ENCODE results near the gene GOLGA1. TPM values are rescaled to one million over a fixed set of nuclear protein-coding genes. Genes with fewer than 3 reads are reported as not detected.

GOLGA1 gene
- polyA plus RNA-seq, 1 of the 3 experiments (the other 2 are of a cell fraction) = 10.0 TPM

GRCh38 chr9:124854822-124855221, 86.1 kb downstream of the GOLGA1 start:
- peaks cover 41% of the 10 kb centered on the region for H3F3A ChIP-seq (replicated peaks; ENCODE audit: insufficient read depth)
- ChIA-PET CTCF (interaction anchor here (1.2 to 33.6 kb wide), 8 partner anchors 19 to 520 kb away, joined by 3 to 1436 read pairs (median 42); partner anchors contain the start of genes NR6A1 and OLFML2A), POLR2A (interaction anchor here (0.6 to 5.0 kb wide), 4 partner anchors 8 to 288 kb away, joined by 3 to 42 read pairs (median 4); partner anchors contain the start of genes NR6A1 and SCAI)
- no peak overlapping the region for H2AFZ ChIP-seq (ENCODE audit: low read depth)
- no peaks in the 10 kb centered on the region for H3K27me3 ChIP-seq (ENCODE audit: insufficient read depth)
- TF ChIP-seq USF2 (IDR thresholded peaks at IDR 0.05; ENCODE audit: borderline replicate concordance, low read depth, low read length) (no peak), SIN3A (IDR thresholded peaks at IDR 0.05; ENCODE audit: borderline replicate concordance, low read depth, low read length) (no peak), CTCF (IDR thresholded peaks at IDR 0.05) (no peak), POLR2AphosphoS5 (IDR thresholded peaks at IDR 0.05; ENCODE audit: low read depth, low read length) (no peak)
- 68% methylated on average over 7 of the region's 7 CpGs for WGBS (ENCODE audit: low lambda C conversion rate)
- no peak overlapping the region for H3K4me3 ChIP-seq (ENCODE audit: low read depth in 2 of 2, low read length in 1 of 2)
- H3K4me1 ChIP-seq (ENCODE audit: control insufficient read depth in 1 of 2, insufficient read depth in 2 of 2, low read depth in 1 of 2, low read length in 1 of 2) = peaks cover 6 to 19% of the 10 kb centered on the region in 2 experiments; a peak in 1 of 4 replicates
- H3K9me3 ChIP-seq = no peaks in the 10 kb centered on the region
- H3K4me2 ChIP-seq = no peak overlapping the region
- no peaks in the 10 kb centered on the region for H3K9me2 ChIP-seq
- no peak for DNase-seq
- H3K9ac ChIP-seq = no peak overlapping the region
- H3K27ac ChIP-seq (ENCODE audit: low read depth in 2 of 2, low read length in 1 of 2) = no peak overlapping the region
- peaks cover 23 to 36% of the 10 kb centered on the region in 2 experiments for H3K36me3 ChIP-seq (replicated peaks in 1 of 2; ENCODE audit: control insufficient read depth in 1 of 2, insufficient read depth in 2 of 2, low read length in 1 of 2)
- peaks cover 39% of the 10 kb centered on the region for H4K20me1 ChIP-seq (ENCODE audit: insufficient read depth)
- peaks cover 14% of the 10 kb centered on the region for H3K79me2 ChIP-seq (ENCODE audit: insufficient read depth)

GRCh38 chr9:124854161-124854560, 86.7 kb downstream of the GOLGA1 start:
- Histone ChIP-seq H3K4me2 (no peak overlapping the region), H3K9me2 (no peaks in the 10 kb centered on the region), H3F3A (replicated peaks; ENCODE audit: insufficient read depth) (peaks cover 38% of the 10 kb centered on the region), H4K20me1 (ENCODE audit: insufficient read depth) (peaks cover 32% of the 10 kb centered on the region), H3K4me1 (ENCODE audit: control insufficient read depth in 1 of 2, insufficient read depth in 2 of 2, low read depth in 1 of 2, low read length in 1 of 2) (peaks cover 0 to 12% of the 10 kb centered on the region in 2 experiments; a peak in 1 of 4 replicates), H3K36me3 (replicated peaks in 1 of 2; ENCODE audit: control insufficient read depth in 1 of 2, insufficient read depth in 2 of 2, low read length in 1 of 2) (peaks cover 16 to 29% of the 10 kb centered on the region in 2 experiments), H3K9ac (no peak overlapping the region), H3K27ac (ENCODE audit: low read depth in 2 of 2, low read length in 1 of 2) (no peak overlapping the region), H3K4me3 (ENCODE audit: low read depth in 2 of 2, low read length in 1 of 2) (no peak overlapping the region), H3K79me2 (ENCODE audit: insufficient read depth) (peaks cover 8% of the 10 kb centered on the region; the same call in 1 of the 2 replicates), H3K9me3 (no peaks in the 10 kb centered on the region), H3K27me3 (ENCODE audit: insufficient read depth) (no peaks in the 10 kb centered on the region), H2AFZ (ENCODE audit: low read depth) (no peak overlapping the region)
- WGBS (ENCODE audit: low lambda C conversion rate) = 93% methylated on average over 7 of the region's 8 CpGs
- CTCF ChIA-PET = interaction anchor here (0.8 to 33.6 kb wide), 23 partner anchors 9 to 1637 kb away, joined by 3 to 1436 read pairs (median 9); partner anchors contain the start of genes ARPC5L, NR6A1, OLFML2A and RPL35
- TF ChIP-seq TEAD4 (IDR thresholded peaks at IDR 0.05; ENCODE audit: borderline replicate concordance, insufficient read depth) (no peak), POLR2AphosphoS5 (IDR thresholded peaks at IDR 0.05; ENCODE audit: low read depth, low read length) (no peak), RCOR1 (IDR thresholded peaks at IDR 0.05; ENCODE audit: low read length) (no peak), MAX (IDR thresholded peaks at IDR 0.05; ENCODE audit: low read depth) (no peak), CHD2 (IDR thresholded peaks at IDR 0.05; ENCODE audit: low read length, partially characterized antibody) (no peak), IRF3 (IDR thresholded peaks at IDR 0.05; ENCODE audit: low read depth, low read length) (no peak), CTCF (IDR thresholded peaks at IDR 0.05) (no peak), RXRA (IDR thresholded peaks at IDR 0.05; ENCODE audit: borderline replicate concordance, low read depth) (no peak), FOXM1 (IDR thresholded peaks at IDR 0.05; ENCODE audit: low read depth) (no peak), JUND (IDR thresholded peaks at IDR 0.05) (no peak), GABPA (IDR thresholded peaks at IDR 0.05; ENCODE audit: low read depth) (no peak), YY1 (IDR thresholded peaks at IDR 0.05; ENCODE audit: low read depth) (no peak), SMC3 (IDR thresholded peaks at IDR 0.05; ENCODE audit: low read depth, low read length) (no peak)
- no peak for DNase-seq
- POLR2A ChIA-PET = interaction anchor here (1.9 to 5.0 kb wide), 2 partner anchors 8 to 82 kb away, joined by 12 to 42 read pairs; partner anchors contain the start of genes ARPC5L, NR6A1 and RPL35
